Measurements from ENCODE around the gene CMTM5. TPM values are rescaled to one million over a fixed set of nuclear protein-coding genes. Genes with fewer than 3 reads are reported as not detected.

Gene CMTM5
- total RNA-seq, 2 donors from 2014 or later: 0.40 to 1.4 TPM

DNA sequence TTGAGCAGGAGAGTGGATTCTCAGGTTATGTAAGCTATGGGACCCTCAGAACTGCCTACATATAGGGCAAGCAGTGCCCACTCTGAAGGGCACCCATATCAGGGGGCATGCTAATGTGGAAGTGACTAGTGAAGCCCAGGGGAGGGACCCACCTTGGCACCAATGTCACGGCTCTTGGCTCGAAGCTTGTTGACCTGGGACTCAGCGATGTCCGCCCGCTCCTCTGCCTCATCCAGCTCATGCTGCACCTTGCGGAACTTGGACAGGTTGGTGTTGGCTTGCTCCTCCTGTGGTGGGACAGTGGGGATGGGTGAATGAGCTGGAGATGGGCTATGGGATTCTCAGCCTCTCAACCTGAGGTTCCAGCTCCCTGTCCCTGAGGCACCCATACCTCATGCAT is 5.4 kb downstream of the CMTM5 start:
- Histone ChIP-seq H3K9me3 (ENCODE audit: control insufficient read depth, low read length) (no peaks in the 10 kb centered on the region), H3K4me3 (ENCODE audit: low read length) (no peak overlapping the region), H3K9ac (ENCODE audit: extremely low read depth, low read length, poor library complexity, severe bottlenecking) (no peak overlapping the region), H3K27ac (ENCODE audit: low read depth, low read length) (no peak overlapping the region), H3K4me1 (ENCODE audit: control insufficient read depth, insufficient read depth, low read length) (no peaks in the 10 kb centered on the region), H3K36me3 (ENCODE audit: control insufficient read depth, insufficient read depth, low read length) (no peaks in the 10 kb centered on the region), H3K27me3 (ENCODE audit: control insufficient read depth, insufficient read depth, low read length, poor library complexity, severe bottlenecking) (no peaks in the 10 kb centered on the region)
- Mint-ChIP-seq H3K36me3 (ENCODE audit: low read depth) (no peaks in the 10 kb centered on the region), H3K9me3 (no peaks in the 10 kb centered on the region), H3K4me1 (no peaks in the 10 kb centered on the region), H3K27ac (no peak overlapping the region), H3K27me3 (ENCODE audit: insufficient read depth) (peaks cover 44% of the 10 kb centered on the region), H3K4me3 (no peak overlapping the region)
- 94 to 100% methylated on average over 3 to 6 of the region's 6 CpGs for WGBS, 2 experiments (ENCODE audit: insufficient coverage in 1 of 2, insufficient read length in 1 of 2)
- DNase-seq: no peak
- TF ChIP-seq, protein P1, sequence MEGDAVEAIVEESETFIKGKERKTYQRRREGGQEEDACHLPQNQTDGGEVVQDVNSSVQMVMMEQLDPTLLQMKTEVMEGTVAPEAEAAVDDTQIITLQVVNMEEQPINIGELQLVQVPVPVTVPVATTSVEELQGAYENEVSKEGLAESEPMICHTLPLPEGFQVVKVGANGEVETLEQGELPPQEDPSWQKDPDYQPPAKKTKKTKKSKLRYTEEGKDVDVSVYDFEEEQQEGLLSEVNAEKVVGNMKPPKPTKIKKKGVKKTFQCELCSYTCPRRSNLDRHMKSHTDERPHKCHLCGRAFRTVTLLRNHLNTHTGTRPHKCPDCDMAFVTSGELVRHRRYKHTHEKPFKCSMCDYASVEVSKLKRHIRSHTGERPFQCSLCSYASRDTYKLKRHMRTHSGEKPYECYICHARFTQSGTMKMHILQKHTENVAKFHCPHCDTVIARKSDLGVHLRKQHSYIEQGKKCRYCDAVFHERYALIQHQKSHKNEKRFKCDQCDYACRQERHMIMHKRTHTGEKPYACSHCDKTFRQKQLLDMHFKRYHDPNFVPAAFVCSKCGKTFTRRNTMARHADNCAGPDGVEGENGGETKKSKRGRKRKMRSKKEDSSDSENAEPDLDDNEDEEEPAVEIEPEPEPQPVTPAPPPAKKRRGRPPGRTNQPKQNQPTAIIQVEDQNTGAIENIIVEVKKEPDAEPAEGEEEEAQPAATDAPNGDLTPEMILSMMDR (conservative IDR thresholded peaks at IDR 0.05): no peak

DNA sequence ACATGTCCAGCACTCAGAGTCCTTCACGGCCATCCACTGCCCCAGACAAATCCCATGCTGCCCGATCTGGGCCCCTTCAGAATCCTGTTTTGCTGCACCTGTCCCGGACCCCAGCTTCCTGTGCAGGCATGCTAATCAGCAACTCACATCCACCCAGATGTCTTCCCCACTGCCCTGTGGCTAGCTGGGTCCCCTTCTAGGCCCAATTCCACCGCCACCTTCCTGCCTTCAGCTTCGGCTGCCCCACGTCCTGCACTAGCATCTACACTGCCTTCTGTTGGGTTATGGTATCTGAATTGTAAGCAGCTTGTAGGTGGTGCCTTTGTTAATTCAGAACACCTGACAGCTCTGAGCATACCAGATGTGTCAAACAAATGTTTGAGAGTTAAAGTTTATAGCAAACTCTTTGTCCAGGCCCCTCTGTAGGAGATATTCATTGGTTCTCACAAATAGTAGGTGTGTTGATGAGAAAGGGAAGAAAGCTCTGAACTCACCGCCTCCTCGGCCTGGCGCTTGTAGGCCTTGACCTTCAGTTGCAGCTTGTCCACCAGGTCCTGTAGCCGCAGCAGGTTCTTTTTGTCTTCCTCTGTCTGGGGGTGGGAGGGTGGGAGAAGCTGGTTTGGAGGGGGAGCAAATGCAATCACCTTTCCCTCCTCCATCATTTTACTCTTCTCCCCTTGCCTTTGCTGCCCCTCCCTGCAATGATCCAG is 6.0 kb downstream of the CMTM5 start:
- TF ChIP-seq, protein P1 (conservative IDR thresholded peaks at IDR 0.05): no peak
- Histone ChIP-seq H3K27me3 (ENCODE audit: control insufficient read depth, insufficient read depth, low read length, poor library complexity, severe bottlenecking) (no peaks in the 10 kb centered on the region), H3K9ac (ENCODE audit: extremely low read depth, low read length, poor library complexity, severe bottlenecking) (no peak overlapping the region), H3K4me1 (ENCODE audit: control insufficient read depth, insufficient read depth, low read length) (no peaks in the 10 kb centered on the region), H3K4me3 (ENCODE audit: low read length) (no peak overlapping the region), H3K27ac (ENCODE audit: low read depth, low read length) (no peak overlapping the region), H3K9me3 (ENCODE audit: control insufficient read depth, low read length) (no peaks in the 10 kb centered on the region), H3K36me3 (ENCODE audit: control insufficient read depth, insufficient read depth, low read length) (no peaks in the 10 kb centered on the region)
- H3K27me3 Mint-ChIP-seq (ENCODE audit: insufficient read depth): peaks cover 40% of the 10 kb centered on the region
- 90 to 93% methylated on average over 2 to 9 of the region's 10 CpGs for WGBS, 2 experiments (ENCODE audit: insufficient coverage in 1 of 2, insufficient read length in 1 of 2)
- H3K4me1 Mint-ChIP-seq: no peaks in the 10 kb centered on the region
- H3K27ac Mint-ChIP-seq: peak overlapping the region; percentile 6
- H3K36me3 Mint-ChIP-seq (ENCODE audit: low read depth): no peaks in the 10 kb centered on the region
- DNase-seq: no peak
- no peak overlapping the region for H3K4me3 Mint-ChIP-seq
- H3K9me3 Mint-ChIP-seq: no peaks in the 10 kb centered on the region

- H3K27ac Mint-ChIP-seq: no peak overlapping the region
- H3K4me1 ChIP-seq (ENCODE audit: control insufficient read depth, insufficient read depth, low read length): no peaks in the 10 kb centered on the region
- no peaks in the 10 kb centered on the region for H3K27me3 ChIP-seq (ENCODE audit: control insufficient read depth, insufficient read depth, low read length, poor library complexity, severe bottlenecking)
- no peak overlapping the region for H3K27ac ChIP-seq (ENCODE audit: low read depth, low read length)
- H3K4me1 Mint-ChIP-seq: no peaks in the 10 kb centered on the region
- H3K9me3 Mint-ChIP-seq: no peaks in the 10 kb centered on the region
- TF ChIP-seq, protein P1 (conservative IDR thresholded peaks at IDR 0.05): no peak
- no peak overlapping the region for H3K4me3 ChIP-seq (ENCODE audit: low read length)
- H3K9ac ChIP-seq (ENCODE audit: extremely low read depth, low read length, poor library complexity, severe bottlenecking): no peak overlapping the region
- DNase-seq: no peak
- WGBS, 2 experiments (ENCODE audit: insufficient coverage in 1 of 2, insufficient read length in 1 of 2): 93 to 98% methylated on average over 17 to 29 of the region's 29 CpGs
- no peaks in the 10 kb centered on the region for H3K36me3 Mint-ChIP-seq (ENCODE audit: low read depth)
- peaks cover 38% of the 10 kb centered on the region for H3K27me3 Mint-ChIP-seq (ENCODE audit: insufficient read depth)
- H3K4me3 Mint-ChIP-seq: no peak overlapping the region
- H3K36me3 ChIP-seq (ENCODE audit: control insufficient read depth, insufficient read depth, low read length): no peaks in the 10 kb centered on the region
- H3K9me3 ChIP-seq (ENCODE audit: control insufficient read depth, low read length): no peaks in the 10 kb centered on the region
Observed at GRCh38 chr14:23384364-23385080, 7.7 kb downstream of the CMTM5 start.
